H1 (cell line): ENCODE measurements around the gene ORAI1. TPM values are rescaled to one million over a fixed set of nuclear protein-coding genes. Genes with fewer than 3 reads are reported as not detected.

Experiments used
- CTCF ChIA-PET: fragments of 300-600 bp; sonication (Branson Sonifier 250); formaldehyde crosslinking; loops from one replicate; lab custom pipeline; 2021; ENCODE audit not compliant: partially characterized antibody; lab: Charles Lee
- POLR2A ChIA-PET: fragments of 300-600 bp; sonication (Branson Sonifier 250); formaldehyde crosslinking; loops from one replicate; lab custom pipeline; 2021; ENCODE audit warnings: inconsistent platforms; ENCODE audit not compliant: partially characterized antibody; lab: Charles Lee
- DNase-seq, 2 experiments: peaks; one replicate each; pipeline versions ENCODE4 v3.0.0 to v3.0.0-alpha.2; 2010 to 2022; ENCODE audit warnings: low spot score in 2 of 2, low read depth in 1 of 2, mixed read lengths in 1 of 2
- FAIRE-seq: peaks from 2 replicates; lab custom pipeline; 2011; peaks lifted over from hg19 to GRCh38; lab: Jason Lieb, UNC
- H2AFZ ChIP-seq: 2 replicates; pipeline ENCODE4 v1.8.1; 2012; ENCODE audit warnings: low read length, inconsistent platforms
- H2AK5ac ChIP-seq: 2 replicates; pipeline ENCODE4 v1.6.1; 2013; ENCODE audit warnings: low read depth, low read length
- H2BK120ac ChIP-seq: replicated peaks from 2 replicates; pipeline ENCODE3; 2013; ENCODE audit warnings: low read depth, low read length, inconsistent platforms
- H2BK12ac ChIP-seq: 2 replicates; pipeline ENCODE4 v1.6.1; 2013; ENCODE audit warnings: low read depth, low read length
- H2BK15ac ChIP-seq: 2 replicates; pipeline ENCODE4 v1.6.1; 2013; ENCODE audit warnings: low read length
- H2BK20ac ChIP-seq: 2 replicates; pipeline ENCODE4 v1.6.1; 2013; ENCODE audit warnings: low read length
- H2BK5ac ChIP-seq: 2 replicates; pipeline ENCODE4 v1.6.1; 2013; ENCODE audit warnings: low read depth, low read length
- H3K14ac ChIP-seq: 2 replicates; pipeline ENCODE4 v1.6.1; 2013; ENCODE audit warnings: inconsistent platforms; ENCODE audit not compliant: insufficient read length
- H3K18ac ChIP-seq: 2 replicates; pipeline ENCODE4 v1.6.1; 2013; ENCODE audit warnings: low read length; ENCODE audit errors: extremely low read depth
- H3K23ac ChIP-seq: 2 replicates; pipeline ENCODE4 v1.6.1; 2013; ENCODE audit warnings: inconsistent platforms; ENCODE audit not compliant: insufficient read length
- H3K23me2 ChIP-seq: 2 replicates; pipeline ENCODE4 v1.6.1; 2013; ENCODE audit warnings: low read depth, low read length
- H3K27ac ChIP-seq: 2 replicates; pipeline ENCODE4 v1.6.1; 2011; ENCODE audit warnings: low read depth, low read length, inconsistent platforms
- H3K27me3 ChIP-seq, 4 experiments: replicated peaks in 1 of 4; 1 replicate in 1 of 4; 2 replicates in 3 of 4; pipeline versions ENCODE4 v1.6.1 to v1.8.1; 2011 to 2013; ENCODE audit warnings: low read length in 3 of 4, mild to moderate bottlenecking in 3 of 4, inconsistent platforms in 2 of 4, mixed read lengths in 2 of 4, moderate library complexity in 1 of 4; ENCODE audit not compliant: control insufficient read depth in 3 of 4, insufficient read depth in 3 of 4; ENCODE audit errors: extremely low read depth in 1 of 4
- H3K36me3 ChIP-seq, 4 experiments: 2 replicates each; pipeline versions ENCODE4 v1.6.1 to v1.8.1; 2011 to 2013; ENCODE audit warnings: mild to moderate bottlenecking in 4 of 4, low read length in 3 of 4, moderate library complexity in 2 of 4, control low read depth in 1 of 4, inconsistent platforms in 1 of 4; ENCODE audit not compliant: insufficient read depth in 4 of 4, control insufficient read depth in 2 of 4
- H3K4ac ChIP-seq: replicated peaks from 2 replicates; pipeline ENCODE3; 2013; ENCODE audit warnings: low read length, low read depth, mixed read lengths, inconsistent platforms; ENCODE audit not compliant: insufficient read length
- H3K4me1 ChIP-seq, 4 experiments: replicated peaks in 1 of 4; 1 replicate in 1 of 4; 2 replicates in 3 of 4; pipeline versions ENCODE4 v1.6.1 to v1.8.1; 2011 to 2013; ENCODE audit warnings: low read length in 3 of 4, inconsistent platforms in 2 of 4, mixed read lengths in 1 of 4; ENCODE audit not compliant: insufficient read depth in 4 of 4, control insufficient read depth in 3 of 4
- H3K4me2 ChIP-seq, 2 experiments: 2 replicates each; pipeline versions ENCODE4 v1.6.1 to v1.8.1; 2011 to 2013; ENCODE audit warnings: low read depth in 2 of 2, low read length in 2 of 2, control low read depth in 1 of 2, inconsistent platforms in 1 of 2, mild to moderate bottlenecking in 1 of 2; ENCODE audit not compliant: insufficient read depth in 1 of 2
- H3K4me3 ChIP-seq, 4 experiments: fragments of 200-600, 300-600 bp in 1 of 4; sonication (generic), shearing (Covaris generic), sonication (Bioruptor Twin) in 1 of 4; 2 replicates each; pipeline versions ENCODE4 v1.5.1 to v1.8.1; 2011 to 2016; ENCODE audit warnings: low read length in 4 of 4, low read depth in 3 of 4, control low read depth in 2 of 4, inconsistent platforms in 2 of 4, mild to moderate bottlenecking in 2 of 4, mixed read lengths in 1 of 4, moderate library complexity in 1 of 4; ENCODE audit not compliant: insufficient read depth in 2 of 4; ENCODE audit errors: extremely low read depth in 1 of 4
- H3K56ac ChIP-seq: replicated peaks from 2 replicates; pipeline ENCODE3; 2013; ENCODE audit warnings: low read depth, mild to moderate bottlenecking, mixed read lengths, low read length, inconsistent platforms; ENCODE audit not compliant: insufficient read length
- H3K79me1 ChIP-seq: 2 replicates; pipeline ENCODE4 v1.6.1; 2013; ENCODE audit warnings: low read depth, low read length, control low read depth
- H3K79me2 ChIP-seq, 2 experiments: 2 replicates each; pipeline versions ENCODE4 v1.6.1 to v1.8.1; 2012 to 2013; ENCODE audit warnings: low read length in 2 of 2, mild to moderate bottlenecking in 2 of 2, inconsistent platforms in 1 of 2; ENCODE audit not compliant: insufficient read depth in 2 of 2, control insufficient read depth in 1 of 2
- H3K9ac ChIP-seq, 4 experiments: replicated peaks in 1 of 4; 1 replicate in 1 of 4; 2 replicates in 3 of 4; pipeline versions ENCODE4 v1.6.1 to v1.8.1; 2011 to 2013; ENCODE audit warnings: low read depth in 3 of 4, low read length in 3 of 4, control low read depth in 2 of 4, mild to moderate bottlenecking in 2 of 4, moderate library complexity in 2 of 4, inconsistent platforms in 1 of 4; ENCODE audit errors: extremely low read depth in 1 of 4
- H3K9me3 ChIP-seq, 2 experiments: 2 replicates each; pipeline versions ENCODE4 v1.6.1 to v1.8.1; 2012 to 2013; ENCODE audit warnings: mild to moderate bottlenecking in 2 of 2, moderate library complexity in 2 of 2, control low read depth in 1 of 2, inconsistent platforms in 1 of 2, low read depth in 1 of 2, low read length in 1 of 2, mixed read lengths in 1 of 2; ENCODE audit not compliant: insufficient read depth in 2 of 2
- H4K20me1 ChIP-seq, 2 experiments: replicated peaks in 1 of 2; 2 replicates each; pipeline versions ENCODE3 to v1.8.1; 2011 to 2013; ENCODE audit warnings: inconsistent platforms in 2 of 2, low read length in 2 of 2, mild to moderate bottlenecking in 1 of 2; ENCODE audit not compliant: insufficient read depth in 2 of 2, control insufficient read depth in 1 of 2
- H4K5ac ChIP-seq: 2 replicates; pipeline ENCODE4 v1.6.1; 2013; ENCODE audit warnings: low read length, low read depth, mixed read lengths, inconsistent platforms; ENCODE audit not compliant: insufficient read length
- H4K8ac ChIP-seq: 2 replicates; pipeline ENCODE4 v1.8.0; 2013; ENCODE audit warnings: mild to moderate bottlenecking, moderate library complexity, low read length, inconsistent platforms; ENCODE audit not compliant: insufficient read depth; ENCODE audit errors: extremely low read depth
- H4K91ac ChIP-seq: replicated peaks from 2 replicates; pipeline ENCODE3; 2013; ENCODE audit warnings: low read length, mixed read lengths, inconsistent platforms; ENCODE audit not compliant: insufficient read length
- ATF2 ChIP-seq: IDR thresholded peaks from 2 replicates; pipeline ENCODE4 v1.6.1; 2012; ENCODE audit warnings: low read length, inconsistent platforms
- BRCA1 ChIP-seq: IDR thresholded peaks from 2 replicates; pipeline ENCODE4 v1.6.1; 2012; ENCODE audit warnings: low read depth, low read length, improper control_type of control experiment
- CHD1 ChIP-seq: IDR thresholded peaks from 2 replicates; pipeline ENCODE4 v1.6.1; 2012; ENCODE audit warnings: low read depth, low read length, improper control_type of control experiment
- GTF2F1 ChIP-seq: IDR thresholded peaks from 2 replicates; pipeline ENCODE4 v1.6.1; 2012; ENCODE audit warnings: low read depth, low read length, improper control_type of control experiment, borderline replicate concordance
- POLR2A ChIP-seq, 2 experiments: IDR thresholded peaks; 1 replicate in 1 of 2; 2 replicates in 1 of 2; pipeline ENCODE4 v1.6.1; 2011; ENCODE audit warnings: low read depth in 2 of 2, low read length in 2 of 2, mild to moderate bottlenecking in 2 of 2; ENCODE audit errors: control extremely low read depth in 1 of 2
- SIN3A ChIP-seq, 2 experiments: IDR thresholded peaks in 1 of 2; conservative IDR thresholded peaks in 1 of 2; 2 replicates each; pipeline ENCODE4 v1.6.1; 2011 to 2012; ENCODE audit warnings: low read length in 2 of 2, improper control_type of control experiment in 1 of 2, low read depth in 1 of 2, mild to moderate bottlenecking in 1 of 2
- TBP ChIP-seq: IDR thresholded peaks from 2 replicates; pipeline ENCODE4 v1.6.1; 2011; ENCODE audit warnings: low read depth, low read length, improper control_type of control experiment
- YY1 ChIP-seq: IDR thresholded peaks from 2 replicates; pipeline ENCODE4 v1.6.1; 2011; ENCODE audit warnings: low read depth, mild to moderate bottlenecking, low read length
- WGBS, 2 experiments: shearing (Covaris generic) in 1 of 2; methylation state at CpG; one replicate each; pipeline versions ENCODE4 v1.1.6 to v1.1.7; 2013 to 2015; ENCODE audit warnings: low lambda C conversion rate in 2 of 2, mixed read lengths in 2 of 2, inconsistent platforms in 1 of 2, low coverage in 1 of 2, missing lambda C conversion rate in 1 of 2; ENCODE audit not compliant: insufficient replicate concordance in 2 of 2, insufficient coverage in 1 of 2, insufficient read length in 1 of 2; ENCODE audit errors: extremely low coverage in 1 of 2, missing lambda C conversion rate in 1 of 2; 5-methylcytosine and 5-hydroxymethylcytosine counted together
- polyA plus RNA-seq, 7 experiments: library from polyadenylated mRNA; depleted of rRNA in 3 of 7; stranded (reverse) in 5 of 7; unstranded in 2 of 7; fragments of >200 nt in 5 of 7; fragments of 200-250 nt in 2 of 7; gene quantifications; 1 replicate in 5 of 7; 2 replicates in 1 of 7; 4 replicates in 1 of 7; pipeline versions ENCODE4 v1.2.1 to v1.2.3, GENCODE V29; 2011 to 2013; ENCODE audit warnings: missing spikeins in 2 of 7, mixed read lengths in 2 of 7
- total RNA-seq: library from RNA; stranded (reverse); fragmentation: NEBNext Ultra II Directional; extraction: Animal tissue kit (Norgen Biotek cat#: 25700); gene quantifications from 2 replicates; pipeline ENCODE4 v1.2.1, GENCODE V29; 2021

Gene ORAI1
- total and polyA plus RNA-seq, 2 of the 8 experiments (the other 6 are each of a cell fraction or from before 2014, with no cell fraction given), result 29.9 to 71.5 TPM

DNA sequence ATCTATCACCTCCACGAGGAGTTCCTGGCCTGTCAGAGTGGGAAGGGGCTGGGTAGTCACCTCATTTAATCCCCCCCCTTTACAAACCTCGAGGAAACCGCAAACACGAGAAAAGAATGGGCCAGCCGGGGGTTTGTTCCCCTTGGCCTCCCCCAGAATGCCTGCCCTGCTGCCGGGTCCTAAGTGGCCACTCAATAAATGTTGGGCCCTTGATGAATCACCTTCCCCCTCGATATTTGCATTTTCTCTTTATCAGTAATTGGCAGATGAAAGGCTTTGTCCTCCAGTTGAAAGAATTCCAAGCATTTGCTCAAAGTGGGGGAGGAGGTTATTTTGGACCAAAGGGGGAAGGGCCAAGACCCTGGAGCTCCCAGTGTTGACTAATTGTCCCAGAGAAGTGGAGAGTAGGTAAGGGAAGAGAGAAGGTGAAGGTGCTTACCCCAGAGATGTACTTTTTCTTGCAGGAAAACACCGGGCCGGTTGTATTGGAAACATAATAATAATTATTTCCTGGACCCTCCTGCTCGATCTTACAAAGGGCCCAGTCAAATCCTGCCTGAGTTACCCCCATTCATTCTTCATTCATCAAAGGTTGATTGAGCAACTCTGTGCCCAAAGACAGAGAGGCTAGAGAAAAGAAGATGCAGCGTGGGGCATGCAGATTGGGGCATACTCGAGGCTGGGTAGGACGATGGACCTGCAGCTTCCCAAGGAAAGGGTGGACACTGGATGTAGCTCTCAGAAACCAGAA is 43.6 kb upstream of the ORAI1 start:
- Histone ChIP-seq H4K8ac (no peak overlapping the region), H2BK12ac (peak overlapping the region; percentile 91), H3K79me1 (peaks cover 2% of the 10 kb centered on the region; the same call in 1 of the 2 replicates), H3K9me3 (no peaks in the 10 kb centered on the region), H4K5ac (peak overlapping the region; percentile 65), H3K56ac (no peak overlapping the region), H3K14ac (no peak overlapping the region), H2BK120ac (peak overlapping the region; percentile 11), H4K91ac (peak overlapping the region; percentile 71), H3K4ac (peak overlapping the region; percentile 28), H2BK20ac (peak overlapping the region; percentile 77; the same call in 1 of the 2 replicates), H3K27me3 (no peaks in the 10 kb centered on the region), H2AK5ac (peak overlapping the region; percentile 78; the same call in 1 of the 2 replicates), H3K4me3 (peak overlapping the region; percentile 78 to 88 (median 84)), H2BK15ac (peak overlapping the region; percentile 34; the same call in 1 of the 2 replicates), H3K9ac (peak overlapping the region in 3 of 4 experiments; percentile 62 to 73 (median 72); a peak in 6 of 7 replicates), H3K23me2 (peaks cover 20% of the 10 kb centered on the region), H3K4me1 (peaks cover 5 to 17% (median 9%) of the 10 kb centered on the region in 4 experiments; a peak in 6 of 7 replicates), H3K36me3 (no peaks in the 10 kb centered on the region; a peak in 1 of 8 replicates), H2AFZ (no peak overlapping the region), H3K23ac (no peak overlapping the region), H4K20me1 (no peaks in the 10 kb centered on the region), H3K4me2 (peak overlapping the region; percentile 93 to 100), H3K79me2 (peaks cover 0 to 60% of the 10 kb centered on the region in 2 experiments; a peak in 2 of 4 replicates), H3K27ac (peak overlapping the region; percentile 82), H3K18ac (peak overlapping the region; percentile 93), H2BK5ac (peak overlapping the region; percentile 89)
- DNase-seq (peak; percentile 71 to 82), FAIRE-seq (peak; percentile 95)
- ChIA-PET CTCF (interaction anchor here (0.6 to 2.9 kb wide), 14 partner anchors 8 to 211 kb away, joined by 3 to 17 read pairs (median 3); partner anchors contain the start of genes ORAI1 and RHOF), POLR2A (interaction anchor here (0.5 to 31.0 kb wide), 22 partner anchors 6 to 281 kb away, joined by 3 to 793 read pairs (median 5); partner anchors contain the start of gene ORAI1)
- 7% methylated on average over 13 of the region's 13 CpGs; no CpG with 5 or more reads in 1 of the 2 experiments for WGBS, 2 experiments
- no peak for TF ChIP-seq CHD1
- TF ChIP-seq BRCA1, result no peak
- TF ChIP-seq SIN3A (conservative IDR thresholded peaks at IDR 0.05 in 1 of 2, IDR thresholded peaks at IDR 0.05 in 1 of 2; ENCODE audit: low read depth in 1 of 2, low read length in 2 of 2), result peak; percentile 61 to 91; a peak in 3 of 4 replicates
- no peak for TF ChIP-seq GTF2F1
- peak; percentile 67 to 91 for TF ChIP-seq POLR2A (IDR thresholded peaks at IDR 0.05; ENCODE audit: control extremely low read depth in 1 of 2, low read depth in 2 of 2, low read length in 2 of 2)
- TF ChIP-seq YY1, result peak; percentile 60; the same call in 1 of the 2 replicates
- TF ChIP-seq ATF2, result no peak
- peak; percentile 80; the same call in 1 of the 2 replicates for TF ChIP-seq TBP
